Uterus (tissue), 2 donors: ENCODE measurements around the gene PRSS22.
A peak's percentile ranks its signal among the peaks of the same experiment; 100 is the strongest.

ENCODE experiments used
- CTCF ChIP-seq, 4 experiments: fragments of 200-600 bp in 2 of 4; fragments of 450-650 bp in 2 of 4; sonication (generic) in 2 of 4; IDR thresholded peaks; one replicate each; pipeline ENCODE4 v1.5.1; 2016 to 2019; ENCODE audit warnings: antibody characterized with exemption in 4 of 4, mild to moderate bottlenecking in 2 of 4, moderate library complexity in 1 of 4
- POLR2A ChIP-seq, 2 donors: fragments of 450-650 bp; IDR thresholded peaks; one replicate each; pipeline ENCODE4 v1.6.1; 2016; ENCODE audit warnings: antibody characterized with exemption in 2 of 2, mild to moderate bottlenecking in 1 of 2, moderate library complexity in 1 of 2

DNA sequence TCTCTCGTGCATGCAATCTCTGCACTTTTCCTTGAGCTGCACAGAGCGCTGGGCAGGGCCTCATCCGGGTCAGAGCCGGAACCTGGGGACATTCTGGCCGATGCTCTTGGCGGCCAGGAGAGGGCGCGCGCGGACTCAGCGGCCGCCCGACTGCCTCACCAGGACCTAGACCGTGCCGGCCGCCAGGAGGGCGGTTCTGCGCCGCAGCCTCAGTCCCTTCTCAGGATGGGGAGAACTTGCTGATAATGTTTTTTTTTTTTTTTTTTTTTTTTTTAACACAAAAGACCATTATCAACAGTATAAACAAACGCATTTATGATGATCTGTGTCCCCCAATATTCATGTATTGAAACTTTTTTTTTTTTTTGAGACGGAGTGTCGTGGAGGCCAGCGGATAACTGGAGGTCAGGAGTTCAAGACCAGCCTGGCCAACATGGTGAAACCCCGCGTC lies 17.0 kb upstream of the PRSS22 start:
- TF ChIP-seq POLR2A (IDR thresholded peaks at IDR 0.05) (no peak), CTCF (IDR thresholded peaks at IDR 0.05) (peak; percentile 85 to 99 (median 95))
